Adrenal gland (tissue), 12 donors: ENCODE measurements around the gene SCARB1. TPM values are rescaled to one million over a fixed set of nuclear protein-coding genes. Genes with fewer than 3 reads are reported as not detected.

Experiments
- DNase-seq, 7 donors: peaks; one replicate each; pipeline ENCODE4 v3.0.0-alpha.2; 2019 to 2020
- H3K27ac ChIP-seq, 5 donors: fragments of 200-600 bp; sonication (generic) in 4 of 5; 1 replicate in 3 of 5; 2 replicates in 2 of 5; pipeline versions ENCODE4 v1.5.1 to v1.8.0; 2016 to 2020; ENCODE audit warnings: mild to moderate bottlenecking in 1 of 5
- H3K27me3 ChIP-seq: fragments of 200-600 bp; 2 replicates; pipeline ENCODE4 v1.8.0; 2021
- H3K36me3 ChIP-seq, 2 donors: fragments of 200-600 bp; replicated peaks in 1 of 2; 1 replicate in 1 of 2; 2 replicates in 1 of 2; pipeline versions ENCODE4 v1.5.1 to v1.8.0; 2018 to 2022
- H3K4me1 ChIP-seq, 2 donors: fragments of 200-600 bp; replicated peaks in 1 of 2; 1 replicate in 1 of 2; 2 replicates in 1 of 2; pipeline versions ENCODE4 v1.5.1 to v1.8.0; 2018 to 2021
- H3K4me3 ChIP-seq, 4 donors: fragments of 200-600 bp; sonication (generic) in 3 of 4; one replicate each; pipeline ENCODE4 v1.5.1; 2016 to 2018
- H3K9me3 ChIP-seq, 3 donors: fragments of 200-600 bp; sonication (generic) in 1 of 3; replicated peaks in 1 of 3; 1 replicate in 2 of 3; 2 replicates in 1 of 3; pipeline versions ENCODE4 v1.5.1 to v1.8.0; 2016 to 2021
- CTCF ChIP-seq, 6 experiments: fragments of 450-650 bp in 4 of 6; fragments of 200-600 bp in 2 of 6; sonication (generic) in 1 of 6; IDR thresholded peaks; 1 replicate in 5 of 6; 2 replicates in 1 of 6; pipeline versions ENCODE4 v1.5.1 to v1.8.0; 2016 to 2021; ENCODE audit warnings: antibody characterized with exemption in 6 of 6, mild to moderate bottlenecking in 2 of 6, moderate library complexity in 1 of 6
- POLR2A ChIP-seq, 2 donors: fragments of 450-650 bp; IDR thresholded peaks; one replicate each; pipeline ENCODE4 v1.6.1; 2017; ENCODE audit warnings: antibody characterized with exemption in 2 of 2, mild to moderate bottlenecking in 2 of 2, moderate library complexity in 1 of 2
- WGBS, 4 donors: extraction: QIAGEN DNeasy Blood & Tissue Kit in 2 of 4; methylation state at CpG; one replicate each; pipeline versions ENCODE4 v1.1.5 to v1.1.7; 2013 to 2017; 5-methylcytosine and 5-hydroxymethylcytosine counted together
- intact Hi-C, 2 donors: fragments of 100-400 bp; cut with DNase I; formaldehyde crosslinking; loops; one replicate each; pipeline versions ENCODE4 v1.14.1 to v1.15.0; 2022 to 2023
- polyA plus RNA-seq, 3 donors: library from polyadenylated mRNA; stranded (reverse); fragments of 200-250 nt in 2 of 3; fragments of 350-450 nt in 1 of 3; fragmentation: Illumina TruSeq in 1 of 3; extraction: RNeasy Lipid Tissue Mini Kit (QIAGEN cat#74804) in 1 of 3; gene quantifications; one replicate each; pipeline ENCODE4 v1.2.3, GENCODE V29; 2013 to 2014
- total RNA-seq, 9 donors: library from RNA; depleted of rRNA in 4 of 9; stranded (reverse); fragments of >200 nt in 4 of 9; fragments of 120-200 nt in 1 of 9; fragmentation: NEBNext Ultra II Directional in 1 of 9; extraction: Animal tissue kit (Norgen Biotek cat#: 25700) in 1 of 9; gene quantifications; one replicate each; pipeline versions ENCODE4 v1.1.0 to v1.2.4, GENCODE V29; 2013 to 2023
- donor health status: healthy with polysubstance abuse.
- donor health status: Bipolar disorder and iron deficiency.
- donor health status: DM: yes; HTN: yes; CAD: no.
- donor health status: DM: no; HTN: no; CAD: no.
- donor health status: DM: no; HTN: no; CAD: no.
- donor health status: DM: yes; HTN: yes; CAD: no.

Gene SCARB1
- total and polyA plus RNA-seq, 12 donors = 213 to 8,580 (median 1,325) TPM

DNA sequence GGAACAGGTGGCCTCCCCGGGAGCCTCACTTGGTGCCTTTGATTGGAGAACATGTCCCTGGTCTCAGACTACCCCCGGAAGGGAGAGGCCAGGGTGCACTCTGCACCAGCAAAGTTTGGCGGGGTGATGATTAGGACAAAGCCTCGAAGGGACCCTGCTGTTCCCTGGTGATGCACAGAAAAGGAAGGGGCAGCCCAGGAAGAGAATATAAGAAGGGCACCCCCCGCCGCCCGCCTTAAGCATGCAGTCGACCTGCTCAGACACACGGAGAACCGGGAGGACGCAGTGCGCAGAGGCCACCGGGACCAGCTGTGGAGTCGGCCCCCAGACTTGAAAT lies 6.9 kb downstream of the SCARB1 start:
- Histone ChIP-seq H3K4me3 (peak overlapping the region in 1 of 4 donors; percentile 12), H3K36me3 (peaks cover 0 to 5% of the 10 kb centered on the region in 2 donors), H3K4me1 (peaks cover 64 to 79% of the 10 kb centered on the region in 2 donors), H3K27ac (peak overlapping the region; percentile 60 to 93 (median 84)), H3K27me3 (no peaks in the 10 kb centered on the region), H3K9me3 (no peaks in the 10 kb centered on the region)
- peak in 1 of 7 donors; percentile 44 for DNase-seq
- intact Hi-C loops = no loop called here
- 48 to 74% (median 57%) methylated on average over 12 to 14 of the region's 14 CpGs for WGBS, 4 donors
- TF ChIP-seq POLR2A (IDR thresholded peaks at IDR 0.05) (no peak), CTCF (IDR thresholded peaks at IDR 0.05) (no peak)

DNA sequence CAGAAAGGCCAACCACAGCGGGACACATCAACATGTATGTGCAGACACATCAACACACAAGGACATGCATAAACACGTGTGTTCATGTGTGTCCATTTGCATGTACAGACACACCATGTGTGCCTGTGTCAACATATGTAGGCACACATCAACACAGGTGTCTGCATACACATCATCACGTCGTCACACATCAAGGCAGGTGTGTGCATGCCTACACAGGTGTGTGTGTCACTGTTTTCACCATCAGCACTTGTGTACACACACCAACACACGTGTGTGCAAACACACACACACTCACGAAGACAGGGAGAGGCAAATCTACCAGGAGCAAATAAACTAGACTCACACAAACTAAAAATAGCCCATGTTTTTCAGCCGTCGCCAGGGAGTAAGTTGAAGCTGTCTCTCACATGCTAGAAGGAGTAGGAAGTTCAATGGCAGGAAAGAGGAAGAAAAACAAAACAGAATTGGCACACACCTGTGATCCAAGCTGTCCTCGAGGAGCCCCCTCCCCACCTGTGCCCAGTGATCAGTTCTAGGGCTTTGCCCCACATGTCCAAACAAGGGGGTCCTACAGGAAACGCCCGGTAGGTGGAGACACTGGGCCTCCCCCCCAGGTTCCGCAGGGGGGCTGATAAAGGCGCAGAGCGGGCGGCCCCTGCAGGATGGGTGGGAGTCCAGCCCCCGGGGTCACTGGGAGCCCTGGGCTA lies 7.4 kb downstream of the SCARB1 start:
- intact Hi-C loops = no loop called here
- TF ChIP-seq CTCF (IDR thresholded peaks at IDR 0.05) = peak; percentile 27 to 61 (median 52)
- TF ChIP-seq POLR2A (IDR thresholded peaks at IDR 0.05) = peak in 1 of 2 donors; percentile 2
- Histone ChIP-seq H3K27me3 (no peaks in the 10 kb centered on the region), H3K36me3 (peaks cover 0 to 5% of the 10 kb centered on the region in 2 donors), H3K27ac (peak overlapping the region; percentile 45 to 93 (median 84)), H3K9me3 (no peaks in the 10 kb centered on the region), H3K4me1 (peaks cover 65 to 82% of the 10 kb centered on the region in 2 donors), H3K4me3 (peak overlapping the region in 1 of 4 donors; percentile 12)
- peak in 4 of 7 donors; percentile 58 to 67 (median 65) for DNase-seq
- 23 to 31% (median 30%) methylated on average over 10 to 16 of the region's 16 CpGs for WGBS, 4 donors

- WGBS, 4 donors = 34 to 49% (median 39%) methylated on average over 13 to 15 of the region's 15 CpGs
- peak in 2 of 7 donors; percentile 73 to 74 for DNase-seq
- peaks cover 65 to 81% of the 10 kb centered on the region in 2 donors for H3K4me1 ChIP-seq
- no peaks in the 10 kb centered on the region for H3K27me3 ChIP-seq
- peak in 1 of 2 donors; percentile 51 for TF ChIP-seq POLR2A (IDR thresholded peaks at IDR 0.05)
- TF ChIP-seq CTCF (IDR thresholded peaks at IDR 0.05) = no peak
- H3K4me3 ChIP-seq = peak overlapping the region in 1 of 4 donors; percentile 4
- peaks cover 0 to 5% of the 10 kb centered on the region in 2 donors for H3K36me3 ChIP-seq
- H3K27ac ChIP-seq = peak overlapping the region; percentile 45 to 93 (median 84)
- intact Hi-C loops = no loop called here
- H3K9me3 ChIP-seq = no peaks in the 10 kb centered on the region
Measured at GRCh38 chr12:124855275-124855957, 8.2 kb downstream of the SCARB1 start.

DNA sequence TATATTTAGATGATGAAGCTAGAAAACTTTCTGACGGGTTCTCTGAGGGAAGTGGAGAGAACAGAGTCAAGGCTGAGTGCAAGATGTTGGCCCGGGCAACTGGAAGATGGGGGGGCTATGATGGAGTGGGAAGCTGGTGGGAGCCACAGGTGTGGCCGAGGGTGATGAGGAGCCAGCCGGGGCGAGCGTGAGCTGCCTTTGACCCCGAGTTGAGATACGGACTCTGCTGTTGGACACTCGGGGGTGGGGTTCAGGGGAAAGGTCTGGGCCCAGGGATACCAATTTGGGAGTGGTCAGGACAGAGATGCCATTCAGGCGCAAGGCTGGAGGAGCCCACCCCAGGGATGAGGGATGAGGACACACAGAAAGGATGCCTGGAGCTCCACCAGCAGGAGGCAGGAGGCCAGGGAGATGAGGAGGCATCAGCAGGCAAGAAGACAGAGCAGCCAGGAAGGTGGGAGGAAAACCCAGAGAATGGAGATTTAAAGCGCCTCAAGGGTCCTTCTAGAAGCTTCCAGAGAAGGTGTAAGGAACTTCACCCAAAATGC lies 9.0 kb downstream of the SCARB1 start:
- intact Hi-C loops = no loop called here
- H3K4me1 ChIP-seq = peaks cover 72 to 83% of the 10 kb centered on the region in 2 donors
- H3K4me3 ChIP-seq = no peak overlapping the region
- H3K9me3 ChIP-seq = no peaks in the 10 kb centered on the region
- TF ChIP-seq CTCF (IDR thresholded peaks at IDR 0.05) = no peak
- no peak for TF ChIP-seq POLR2A (IDR thresholded peaks at IDR 0.05)
- H3K36me3 ChIP-seq = no peaks in the 10 kb centered on the region
- WGBS, 4 donors = 51 to 68% (median 64%) methylated on average over 11 of the region's 11 CpGs
- H3K27me3 ChIP-seq = no peaks in the 10 kb centered on the region
- peak overlapping the region; percentile 45 to 93 (median 84) for H3K27ac ChIP-seq
- DNase-seq = peak in 1 of 7 donors; percentile 43
